IMR-90 (cell line): ENCODE measurements around the gene FAM204A. TPM values are rescaled to one million over a fixed set of nuclear protein-coding genes. Genes with fewer than 3 reads are reported as not detected.

Experiments
- ATAC-seq: fragments of 200-7000 bp; cut with Tn5 transposase; 2 replicates; pipeline ENCODE4 v1.9.1; 2020; ENCODE audit warnings: low read depth, mild to moderate bottlenecking, moderate library complexity
- BruUV-seq: library from RNA; stranded (reverse); fragments of 400-500 nt; replicated peaks from 2 replicates; lab custom pipeline; 2021; lab: Mats Ljungman, UMichigan
- CTCF ChIA-PET: fragments of 300-600 bp; formaldehyde crosslinking; extraction: SDS; loops from one replicate; lab custom pipeline; 2021; ENCODE audit warnings: antibody characterized with exemption; lab: Yijun Ruan, JAX
- POLR2A ChIA-PET: fragments of 300-600 bp; sonication (Branson Sonifier 250); formaldehyde crosslinking; loops from one replicate; lab custom pipeline; 2022; ENCODE audit warnings: antibody characterized with exemption; ENCODE audit not compliant: unreplicated experiment; lab: Charles Lee
- DNase-seq: peaks from one replicate; pipeline ENCODE4 v3.0.0; 2013
- H2AFZ ChIP-seq: replicated peaks from 2 replicates; pipeline ENCODE3; 2013; ENCODE audit warnings: low read length, mild to moderate bottlenecking; ENCODE audit not compliant: poor library complexity
- H2AK5ac ChIP-seq: 2 replicates; pipeline ENCODE4 v1.6.1; 2013; ENCODE audit warnings: low read depth, low read length, inconsistent platforms
- H2AK9ac ChIP-seq: replicated peaks from 2 replicates; pipeline ENCODE3; 2013; ENCODE audit warnings: mild to moderate bottlenecking, low read depth, low read length, moderate library complexity; ENCODE audit not compliant: poor library complexity
- H2BK120ac ChIP-seq: 2 replicates; pipeline ENCODE4 v1.6.1; 2013; ENCODE audit warnings: low read depth, low read length, inconsistent platforms
- H2BK15ac ChIP-seq: 3 replicates; pipeline ENCODE4 v1.6.1; 2013; ENCODE audit warnings: low read depth, low read length, inconsistent platforms
- H2BK20ac ChIP-seq: 2 replicates; pipeline ENCODE4 v1.6.1; 2013; ENCODE audit warnings: low read depth, mild to moderate bottlenecking, inconsistent platforms, low read length, moderate library complexity
- H2BK5ac ChIP-seq: 2 replicates; pipeline ENCODE4 v1.6.1; 2013; ENCODE audit warnings: mild to moderate bottlenecking, low read depth, low read length, inconsistent platforms; ENCODE audit not compliant: poor library complexity, severe bottlenecking
- H3K14ac ChIP-seq: replicated peaks from 2 replicates; pipeline ENCODE4 v1.6.1; 2013; ENCODE audit warnings: low read depth, low read length, inconsistent platforms
- H3K18ac ChIP-seq: 2 replicates; pipeline ENCODE4 v1.6.1; 2013; ENCODE audit warnings: low read depth, low read length, control low read depth
- H3K23ac ChIP-seq: 2 replicates; pipeline ENCODE4 v1.6.1; 2013; ENCODE audit warnings: low read depth, low read length, inconsistent platforms
- H3K27ac ChIP-seq: 2 replicates; pipeline ENCODE4 v1.5.1; 2013; ENCODE audit warnings: mild to moderate bottlenecking, control low read depth, low read length; ENCODE audit not compliant: insufficient read depth
- H3K27me3 ChIP-seq: 2 replicates; pipeline ENCODE4 v1.6.1; 2013; ENCODE audit warnings: low read length; ENCODE audit not compliant: control insufficient read depth, insufficient read depth
- H3K36me3 ChIP-seq: 2 replicates; pipeline ENCODE4 v1.6.1; 2013; ENCODE audit warnings: low read length, mixed read lengths; ENCODE audit not compliant: control insufficient read depth, insufficient read depth
- H3K4ac ChIP-seq: 2 replicates; pipeline ENCODE4 v1.6.1; 2013; ENCODE audit warnings: low read depth, low read length, inconsistent platforms
- H3K4me1 ChIP-seq: 2 replicates; pipeline ENCODE4 v1.6.1; 2013; ENCODE audit warnings: low read length, mixed read lengths; ENCODE audit not compliant: control insufficient read depth, insufficient read depth
- H3K4me2 ChIP-seq: 2 replicates; pipeline ENCODE4 v1.6.1; 2013; ENCODE audit warnings: low read depth, mild to moderate bottlenecking, control low read depth, low read length, moderate library complexity
- H3K4me3 ChIP-seq: 2 replicates; pipeline ENCODE4 v1.5.1; 2013; ENCODE audit warnings: low read depth, mild to moderate bottlenecking, control low read depth, low read length, moderate library complexity; ENCODE audit not compliant: insufficient read depth
- H3K56ac ChIP-seq: 2 replicates; pipeline ENCODE4 v1.6.1; 2013; ENCODE audit warnings: low read length, inconsistent platforms; ENCODE audit not compliant: insufficient read depth; ENCODE audit errors: extremely low read depth
- H3K79me1 ChIP-seq, 2 experiments: 2 replicates each; pipeline ENCODE4 v1.6.1; 2013; ENCODE audit warnings: low read length in 2 of 2, inconsistent platforms in 1 of 2, low read depth in 1 of 2
- H3K9ac ChIP-seq: 2 replicates; pipeline ENCODE4 v1.6.1; 2013; ENCODE audit warnings: low read depth, low read length, control low read depth
- H3K9me1 ChIP-seq: 2 replicates; pipeline ENCODE4 v1.6.1; 2013; ENCODE audit warnings: low read length, inconsistent platforms; ENCODE audit not compliant: insufficient read depth
- H3K9me3 ChIP-seq: 2 replicates; pipeline ENCODE4 v1.6.1; 2013; ENCODE audit warnings: low read length; ENCODE audit not compliant: control insufficient read depth, insufficient read depth
- H4K20me1 ChIP-seq: 2 replicates; pipeline ENCODE4 v1.6.1; 2013; ENCODE audit warnings: low read length, inconsistent platforms; ENCODE audit not compliant: insufficient read depth
- H4K5ac ChIP-seq: 2 replicates; pipeline ENCODE4 v1.6.1; 2013; ENCODE audit warnings: mild to moderate bottlenecking, low read depth, low read length, control low read depth
- H4K8ac ChIP-seq, 2 experiments: 2 replicates each; pipeline ENCODE4 v1.6.1; 2013; ENCODE audit warnings: low read depth in 2 of 2, low read length in 2 of 2, control low read depth in 1 of 2, inconsistent platforms in 1 of 2
- H4K91ac ChIP-seq: 2 replicates; pipeline ENCODE4 v1.6.1; 2013; ENCODE audit warnings: low read depth, low read length, inconsistent platforms; ENCODE audit not compliant: insufficient read depth
- BHLHE40 ChIP-seq: fragments of 150-350 bp; IDR thresholded peaks from 2 replicates; pipeline ENCODE4 v1.6.1; 2016; ENCODE audit warnings: mild to moderate bottlenecking, low read depth, low read length
- FOS ChIP-seq: fragments of 150-350 bp; IDR thresholded peaks from 2 replicates; pipeline ENCODE4 v1.6.1; 2016; ENCODE audit warnings: low read depth, low read length
- MAFK ChIP-seq: IDR thresholded peaks from 2 replicates; pipeline ENCODE4 v1.6.1; 2012; ENCODE audit warnings: low read depth, low read length, improper control_type of control experiment
- MAZ ChIP-seq: IDR thresholded peaks from 2 replicates; pipeline ENCODE4 v1.6.1; 2012; ENCODE audit warnings: low read depth, mild to moderate bottlenecking, low read length, improper control_type of control experiment, moderate library complexity, borderline replicate concordance
- NFE2L2 ChIP-seq: fragments of 150-350 bp; IDR thresholded peaks from 2 replicates; pipeline ENCODE4 v1.6.1; 2016; ENCODE audit warnings: low read depth, mild to moderate bottlenecking, low read length
- RFX5 ChIP-seq: IDR thresholded peaks from 2 replicates; pipeline ENCODE4 v1.8.0; 2012; ENCODE audit warnings: low read depth, mild to moderate bottlenecking, low read length, moderate library complexity
- WGBS, 2 experiments: methylation state at CpG; one replicate each; pipeline versions ENCODE4 v1.1.5 to v1.1.7; 2013; ENCODE audit warnings: missing lambda C conversion rate in 2 of 2; ENCODE audit not compliant: insufficient read length in 1 of 2; ENCODE audit errors: extremely low coverage in 2 of 2; 5-methylcytosine and 5-hydroxymethylcytosine counted together
- dilution Hi-C: fragments of 300-500 bp; cut with HindIII; formaldehyde crosslinking; loops from one replicate; pipeline ENCODE4 v1.14.3; 2018; ENCODE audit warnings: low sequenced_read_pairs; ENCODE audit not compliant: unreplicated experiment
- in situ Hi-C: fragments of 300-500 bp; cut with MboI; formaldehyde crosslinking; loops from 3 replicates; pipeline ENCODE4 v1.14.3; 2019; ENCODE audit warnings: low sequenced_read_pairs, inconsistent platforms, mixed read lengths
- intact Hi-C: fragments of 100-400 bp; cut with micrococcal nuclease; formaldehyde crosslinking; loops from 2 replicates; pipeline ENCODE4 v1.10.0; 2022
- polyA plus RNA-seq, 3 experiments: library from polyadenylated mRNA; depleted of rRNA; stranded (reverse); fragments of >200 nt; gene quantifications; 2 replicates each; pipeline ENCODE4 v1.2.3, GENCODE V29; 2012; ENCODE audit warnings: low replicate concordance in 1 of 3
- total RNA-seq: library from RNA; depleted of rRNA; stranded (reverse); fragments of >200 nt; gene quantifications from 2 replicates; pipeline ENCODE4 v1.2.3, GENCODE V29; 2012
- TF ChIP-seq, protein P1 (sequence below): conservative IDR thresholded peaks from 2 replicates; pipeline ENCODE4 v1.5.1; 2012; ENCODE audit warnings: mild to moderate bottlenecking, low read depth, low read length, improper control_type of control experiment
- TF ChIP-seq, protein P2 (sequence below): fragments of 150-350 bp; IDR thresholded peaks from 2 replicates; pipeline ENCODE4 v1.6.1; 2017; ENCODE audit warnings: mild to moderate bottlenecking, antibody characterized with exemption, low read length, low read depth

The FAM204A gene
- total and polyA plus RNA-seq, 2 of the 4 experiments (the other 2 are of a cell fraction): 23.6 to 54.3 TPM

DNA sequence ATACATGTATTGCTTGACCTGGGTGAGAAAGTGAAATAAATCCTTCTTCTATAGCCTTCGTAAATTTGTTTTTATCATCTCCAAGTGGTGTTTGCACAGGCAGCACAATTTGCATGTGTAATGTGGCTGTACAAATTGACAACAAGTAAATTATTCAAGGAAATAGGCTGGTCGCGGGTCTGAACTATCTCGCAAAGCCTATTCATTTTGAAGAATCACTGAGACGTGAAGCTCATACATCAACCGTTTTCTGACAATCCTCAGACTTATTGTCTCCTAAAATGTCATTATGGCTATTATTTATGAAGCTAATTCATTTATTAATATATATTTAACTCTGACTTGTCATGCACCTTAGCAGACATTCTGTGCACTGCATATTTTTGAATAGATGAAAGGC, 16.2 kb upstream of the FAM204A start:
- no peak overlapping the region for H2BK15ac ChIP-seq
- H3K9me1 ChIP-seq: no peaks in the 10 kb centered on the region
- H3K23ac ChIP-seq: no peak overlapping the region
- no peaks in the 10 kb centered on the region for H3K79me1 ChIP-seq
- no CpG with 5 or more reads among the region's 6 CpGs for WGBS, 2 experiments
- no peak overlapping the region for H4K8ac ChIP-seq
- no peak overlapping the region for H3K56ac ChIP-seq
- no peak overlapping the region for H3K14ac ChIP-seq
- no peak overlapping the region for H3K4me2 ChIP-seq
- in situ Hi-C loops (no loop called here), intact Hi-C loops (loop anchor here (5.0 kb wide), 1 partner anchor 74 kb away; no protein-coding TSS in a partner anchor), dilution Hi-C loops (no loop called here)
- H2BK120ac ChIP-seq: no peak overlapping the region
- H2AFZ ChIP-seq: no peak overlapping the region
- no peak overlapping the region for H3K4me3 ChIP-seq
- no peak overlapping the region for H3K18ac ChIP-seq
- H3K36me3 ChIP-seq: no peaks in the 10 kb centered on the region
- no peak overlapping the region for H2BK20ac ChIP-seq
- TF ChIP-seq MAZ (no peak), MAFK (no peak), RFX5 (no peak), FOS (no peak), BHLHE40 (no peak), NFE2L2 (no peak)
- TF ChIP-seq, protein P1, sequence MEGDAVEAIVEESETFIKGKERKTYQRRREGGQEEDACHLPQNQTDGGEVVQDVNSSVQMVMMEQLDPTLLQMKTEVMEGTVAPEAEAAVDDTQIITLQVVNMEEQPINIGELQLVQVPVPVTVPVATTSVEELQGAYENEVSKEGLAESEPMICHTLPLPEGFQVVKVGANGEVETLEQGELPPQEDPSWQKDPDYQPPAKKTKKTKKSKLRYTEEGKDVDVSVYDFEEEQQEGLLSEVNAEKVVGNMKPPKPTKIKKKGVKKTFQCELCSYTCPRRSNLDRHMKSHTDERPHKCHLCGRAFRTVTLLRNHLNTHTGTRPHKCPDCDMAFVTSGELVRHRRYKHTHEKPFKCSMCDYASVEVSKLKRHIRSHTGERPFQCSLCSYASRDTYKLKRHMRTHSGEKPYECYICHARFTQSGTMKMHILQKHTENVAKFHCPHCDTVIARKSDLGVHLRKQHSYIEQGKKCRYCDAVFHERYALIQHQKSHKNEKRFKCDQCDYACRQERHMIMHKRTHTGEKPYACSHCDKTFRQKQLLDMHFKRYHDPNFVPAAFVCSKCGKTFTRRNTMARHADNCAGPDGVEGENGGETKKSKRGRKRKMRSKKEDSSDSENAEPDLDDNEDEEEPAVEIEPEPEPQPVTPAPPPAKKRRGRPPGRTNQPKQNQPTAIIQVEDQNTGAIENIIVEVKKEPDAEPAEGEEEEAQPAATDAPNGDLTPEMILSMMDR: no peak
- TF ChIP-seq, protein P2, sequence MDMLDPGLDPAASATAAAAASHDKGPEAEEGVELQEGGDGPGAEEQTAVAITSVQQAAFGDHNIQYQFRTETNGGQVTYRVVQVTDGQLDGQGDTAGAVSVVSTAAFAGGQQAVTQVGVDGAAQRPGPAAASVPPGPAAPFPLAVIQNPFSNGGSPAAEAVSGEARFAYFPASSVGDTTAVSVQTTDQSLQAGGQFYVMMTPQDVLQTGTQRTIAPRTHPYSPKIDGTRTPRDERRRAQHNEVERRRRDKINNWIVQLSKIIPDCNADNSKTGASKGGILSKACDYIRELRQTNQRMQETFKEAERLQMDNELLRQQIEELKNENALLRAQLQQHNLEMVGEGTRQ: no peak
- H4K5ac ChIP-seq: no peak overlapping the region
- no peak overlapping the region for H2AK9ac ChIP-seq
- H4K20me1 ChIP-seq: no peaks in the 10 kb centered on the region
- no TSS peak for BruUV-seq
- no peak overlapping the region for H2BK5ac ChIP-seq
- H4K91ac ChIP-seq: no peak overlapping the region
- H3K27ac ChIP-seq: no peak overlapping the region
- H3K4me1 ChIP-seq: no peaks in the 10 kb centered on the region
- POLR2A ChIA-PET: no interaction called here
- no peak overlapping the region for H2AK5ac ChIP-seq
- ATAC-seq: no peak
- CTCF ChIA-PET: interaction anchor here (1.2 kb wide), 1 partner anchor 26 kb away, joined by 3 read pairs; no protein-coding TSS in a partner anchor
- DNase-seq: no peak
- H3K9ac ChIP-seq: no peak overlapping the region
- H3K4ac ChIP-seq: no peak overlapping the region
- no peaks in the 10 kb centered on the region for H3K27me3 ChIP-seq
- no peaks in the 10 kb centered on the region for H3K9me3 ChIP-seq
